Upper lobe of left lung (tissue), 4 donors: ENCODE measurements around the gene GRM5.
"Not testable (repeated sequence)": the region's sequence is repeated elsewhere in the genome, so short reads cannot be mapped to it uniquely, and the experiment has no call there.

Experiments
- CTCF ChIP-seq, 6 experiments: fragments of 450-650 bp in 4 of 6; fragments of 200-600 bp in 2 of 6; sonication (generic) in 2 of 6; IDR thresholded peaks; one replicate each; pipeline ENCODE4 v1.5.1; 2016 to 2019; ENCODE audit warnings: antibody characterized with exemption in 6 of 6
- POLR2A ChIP-seq, 4 donors: fragments of 450-650 bp; IDR thresholded peaks; one replicate each; pipeline ENCODE4 v1.5.1; 2016 to 2017; ENCODE audit warnings: antibody characterized with exemption in 4 of 4, mild to moderate bottlenecking in 2 of 4
- POLR2AphosphoS5 ChIP-seq, 2 donors: sonication (generic); formaldehyde crosslinking; IDR thresholded peaks; one replicate each; pipeline ENCODE4 v1.5.1; 2017; ENCODE audit warnings: antibody characterized with exemption in 2 of 2

DNA sequence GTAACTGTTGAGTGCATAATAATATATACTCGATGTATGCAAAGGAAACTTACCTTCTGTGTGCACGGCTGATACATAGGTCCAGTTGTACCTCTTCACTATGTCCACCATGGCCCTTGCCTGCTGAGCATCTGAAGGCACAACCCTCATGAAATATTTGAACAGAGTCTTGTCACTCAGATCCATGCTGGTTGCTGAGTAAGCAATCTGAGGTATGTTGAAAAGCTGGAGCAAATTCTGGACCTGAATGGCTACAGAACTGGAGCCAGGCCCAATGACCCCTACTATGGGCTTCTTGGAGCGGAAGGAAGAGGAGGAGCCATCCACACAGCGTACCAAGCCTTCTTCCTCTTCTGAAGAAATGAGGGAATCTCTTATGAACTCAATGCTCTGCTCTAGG is 18.6 kb downstream of the GRM5 start:
- TF ChIP-seq CTCF, POLR2A, POLR2AphosphoS5 (IDR thresholded peaks at IDR 0.05): not testable (repeated sequence)
